Ammon's horn (tissue), 1 donor: Measurements from ENCODE around the gene GRK4.

Experiments used
- DNase-seq: peaks from one replicate; pipeline ENCODE4 v3.0.0-alpha.2; 2016; ENCODE audit warnings: low spot score

The GRK4 gene

DNA sequence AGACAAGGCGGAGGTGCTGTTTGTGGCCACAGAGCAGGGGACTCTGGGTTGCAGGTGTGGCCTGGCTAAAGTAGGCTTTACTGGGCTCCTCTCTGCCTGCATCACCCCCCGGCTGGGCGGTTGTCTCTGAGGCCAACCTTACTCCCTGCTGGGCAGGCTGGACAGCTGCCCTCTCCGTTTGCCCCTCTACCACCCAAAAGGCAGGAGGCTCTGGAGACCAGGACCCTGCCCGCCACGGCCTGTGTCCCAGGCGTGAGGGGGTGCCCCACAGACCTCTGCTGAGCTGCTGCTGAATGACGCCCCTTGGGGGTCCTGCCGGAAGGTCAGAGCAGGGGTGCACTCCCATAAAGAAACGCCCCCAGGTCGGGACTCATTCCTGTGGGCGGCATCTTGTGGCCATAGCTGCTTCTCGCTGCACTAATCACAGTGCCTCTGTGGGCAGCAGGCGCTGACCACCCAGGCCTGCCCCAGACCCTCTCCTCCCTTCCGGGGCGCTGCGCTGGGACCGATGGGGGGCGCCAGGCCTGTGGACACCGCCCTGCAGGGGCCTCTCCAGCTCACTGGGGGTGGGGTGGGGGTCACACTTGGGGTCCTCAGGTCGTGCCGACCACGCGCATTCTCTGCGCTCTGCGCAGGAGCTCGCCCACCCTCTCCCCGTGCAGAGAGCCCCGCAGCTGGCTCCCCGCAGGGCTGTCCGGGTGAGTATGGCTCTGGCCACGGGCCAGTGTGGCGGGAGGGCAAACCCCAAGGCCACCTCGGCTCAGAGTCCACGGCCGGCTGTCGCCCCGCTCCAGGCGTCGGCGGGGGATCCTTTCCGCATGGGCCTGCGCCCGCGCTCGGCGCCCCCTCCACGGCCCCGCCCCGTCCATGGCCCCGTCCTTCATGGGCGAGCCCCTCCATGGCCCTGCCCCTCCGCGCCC is 110.0 kb downstream of the GRK4 start:
- DNase-seq = no peak

DNA sequence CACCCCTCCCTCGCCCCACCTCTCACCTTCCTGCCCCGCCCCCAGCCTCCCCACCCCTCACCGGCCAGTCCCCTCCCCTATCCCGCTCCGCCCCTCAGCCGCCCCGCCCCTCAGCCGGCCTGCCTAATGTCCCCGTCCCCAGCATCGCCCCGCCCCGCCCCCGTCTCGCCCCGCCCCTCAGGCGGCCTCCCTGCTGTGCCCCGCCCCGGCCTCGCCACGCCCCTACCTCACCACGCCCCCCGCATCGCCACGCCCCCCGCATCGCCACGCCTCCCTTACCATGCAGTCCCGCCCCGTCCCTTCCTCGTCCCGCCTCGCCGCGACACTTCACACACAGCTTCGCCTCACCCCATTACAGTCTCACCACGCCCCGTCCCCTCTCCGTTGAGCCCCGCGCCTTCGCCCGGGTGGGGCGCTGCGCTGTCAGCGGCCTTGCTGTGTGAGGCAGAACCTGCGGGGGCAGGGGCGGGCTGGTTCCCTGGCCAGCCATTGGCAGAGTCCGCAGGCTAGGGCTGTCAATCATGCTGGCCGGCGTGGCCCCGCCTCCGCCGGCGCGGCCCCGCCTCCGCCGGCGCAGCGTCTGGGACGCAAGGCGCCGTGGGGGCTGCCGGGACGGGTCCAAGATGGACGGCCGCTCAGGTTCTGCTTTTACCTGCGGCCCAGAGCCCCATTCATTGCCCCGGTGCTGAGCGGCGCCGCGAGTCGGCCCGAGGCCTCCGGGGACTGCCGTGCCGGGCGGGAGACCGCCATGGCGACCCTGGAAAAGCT is 110.9 kb downstream of the GRK4 start, which contains the start of the genes HTT and HTT-AS:
HTT (plus strand) TSS at position 604 of the 768 bp plus-strand sequence; CDS start at position 749, 145 bp downstream.
HTT-AS (minus strand) TSS at position 461 of the 768 bp plus-strand sequence.
- DNase-seq = peak; percentile 98

DNA sequence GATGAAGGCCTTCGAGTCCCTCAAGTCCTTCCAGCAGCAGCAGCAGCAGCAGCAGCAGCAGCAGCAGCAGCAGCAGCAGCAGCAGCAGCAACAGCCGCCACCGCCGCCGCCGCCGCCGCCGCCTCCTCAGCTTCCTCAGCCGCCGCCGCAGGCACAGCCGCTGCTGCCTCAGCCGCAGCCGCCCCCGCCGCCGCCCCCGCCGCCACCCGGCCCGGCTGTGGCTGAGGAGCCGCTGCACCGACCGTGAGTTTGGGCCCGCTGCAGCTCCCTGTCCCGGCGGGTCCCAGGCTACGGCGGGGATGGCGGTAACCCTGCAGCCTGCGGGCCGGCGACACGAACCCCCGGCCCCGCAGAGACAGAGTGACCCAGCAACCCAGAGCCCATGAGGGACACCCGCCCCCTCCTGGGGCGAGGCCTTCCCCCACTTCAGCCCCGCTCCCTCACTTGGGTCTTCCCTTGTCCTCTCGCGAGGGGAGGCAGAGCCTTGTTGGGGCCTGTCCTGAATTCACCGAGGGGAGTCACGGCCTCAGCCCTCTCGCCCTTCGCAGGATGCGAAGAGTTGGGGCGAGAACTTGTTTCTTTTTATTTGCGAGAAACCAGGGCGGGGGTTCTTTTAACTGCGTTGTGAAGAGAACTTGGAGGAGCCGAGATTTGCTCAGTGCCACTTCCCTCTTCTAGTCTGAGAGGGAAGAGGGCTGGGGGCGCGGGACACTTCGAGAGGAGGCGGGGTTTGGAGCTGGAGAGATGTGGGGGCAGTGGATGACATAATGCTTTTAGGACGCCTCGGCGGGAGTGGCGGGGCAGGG is 111.7 kb downstream of the GRK4 start:
- peak; percentile 57 for DNase-seq

DNA sequence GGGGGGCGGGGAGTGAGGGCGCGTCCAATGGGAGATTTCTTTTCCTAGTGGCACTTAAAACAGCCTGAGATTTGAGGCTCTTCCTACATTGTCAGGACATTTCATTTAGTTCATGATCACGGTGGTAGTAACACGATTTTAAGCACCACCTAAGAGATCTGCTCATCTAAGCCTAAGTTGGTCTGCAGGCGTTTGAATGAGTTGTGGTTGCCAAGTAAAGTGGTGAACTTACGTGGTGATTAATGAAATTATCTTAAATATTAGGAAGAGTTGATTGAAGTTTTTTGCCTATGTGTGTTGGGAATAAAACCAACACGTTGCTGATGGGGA is 112.2 kb downstream of the GRK4 start:
- DNase-seq = no peak

DNA sequence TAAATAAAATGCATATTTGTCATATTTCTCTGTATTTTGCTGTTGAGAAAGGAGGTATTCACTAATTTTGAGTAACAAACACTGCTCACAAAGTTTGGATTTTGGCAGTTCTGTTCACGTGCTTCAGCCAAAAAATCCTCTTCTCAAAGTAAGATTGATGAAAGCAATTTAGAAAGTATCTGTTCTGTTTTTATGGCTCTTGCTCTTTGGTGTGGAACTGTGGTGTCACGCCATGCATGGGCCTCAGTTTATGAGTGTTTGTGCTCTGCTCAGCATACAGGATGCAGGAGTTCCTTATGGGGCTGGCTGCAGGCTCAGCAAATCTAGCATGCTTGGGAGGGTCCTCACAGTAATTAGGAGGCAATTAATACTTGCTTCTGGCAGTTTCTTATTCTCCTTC is 114.4 kb downstream of the GRK4 start:
- DNase-seq = no peak

DNA sequence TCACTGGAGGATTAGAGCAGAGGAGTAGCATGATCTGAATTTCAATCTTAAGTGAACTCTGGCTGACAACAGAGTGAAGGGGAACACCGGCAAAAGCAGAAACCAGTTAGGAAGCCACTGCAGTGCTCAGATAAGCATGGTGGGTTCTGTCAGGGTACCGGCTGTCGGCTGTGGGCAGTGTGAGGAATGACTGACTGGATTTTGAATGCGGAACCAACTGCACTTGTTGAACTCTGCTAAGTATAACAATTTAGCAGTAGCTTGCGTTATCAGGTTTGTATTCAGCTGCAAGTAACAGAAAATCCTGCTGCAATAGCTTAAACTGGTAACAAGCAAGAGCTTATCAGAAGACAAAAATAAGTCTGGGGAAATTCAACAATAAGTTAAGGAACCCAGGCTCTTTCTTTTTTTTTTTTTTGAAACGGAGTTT is 116.3 kb downstream of the GRK4 start:
- no peak for DNase-seq

DNA sequence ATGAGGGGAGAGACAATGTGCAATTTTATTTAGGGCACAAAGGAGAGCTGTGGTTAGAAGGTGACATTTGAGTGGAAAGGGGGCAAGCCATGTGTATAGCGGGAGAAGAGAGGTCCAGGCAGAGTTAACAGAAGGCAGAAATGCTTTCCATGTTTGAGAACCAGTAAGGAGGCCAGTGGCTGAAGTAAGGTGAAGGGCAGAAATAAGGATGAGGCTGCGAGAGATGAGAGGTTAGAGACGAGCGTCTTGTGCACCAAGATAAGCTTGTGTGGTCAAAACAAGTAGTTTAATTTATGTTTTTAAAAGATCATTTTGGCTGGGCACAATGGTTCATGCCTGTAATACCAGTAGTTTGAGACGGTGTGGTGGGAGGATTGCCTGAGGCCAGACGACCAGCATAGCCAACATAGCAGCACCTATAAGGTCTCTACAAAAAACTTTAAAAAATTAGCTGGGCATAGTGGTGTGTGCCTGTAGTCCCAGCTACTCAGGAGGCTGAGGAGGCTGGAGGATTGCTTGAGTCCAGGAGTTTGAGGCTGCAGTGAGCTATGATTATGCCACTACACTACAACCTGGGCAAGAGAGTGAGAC is 119.6 kb downstream of the GRK4 start:
- DNase-seq = no peak

DNA sequence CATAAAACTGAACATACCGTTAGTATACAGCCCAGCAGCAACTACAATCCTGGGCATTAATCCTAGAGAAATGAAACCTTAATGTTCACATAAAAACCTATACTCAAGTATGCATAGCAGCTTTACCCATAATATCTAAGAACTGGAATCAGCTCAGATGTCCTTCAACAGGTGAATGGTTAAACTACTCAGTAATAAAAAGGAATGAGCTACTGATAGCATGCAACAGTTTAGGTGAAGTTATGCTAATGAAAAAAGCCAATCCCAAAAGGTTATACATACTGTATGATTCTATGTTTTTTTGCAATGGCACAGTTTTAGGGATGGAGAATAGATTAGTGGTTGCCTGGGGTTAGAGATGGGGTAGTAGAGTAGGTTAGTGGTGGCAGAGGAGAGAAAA is 120.4 kb downstream of the GRK4 start:
- no peak for DNase-seq

DNA sequence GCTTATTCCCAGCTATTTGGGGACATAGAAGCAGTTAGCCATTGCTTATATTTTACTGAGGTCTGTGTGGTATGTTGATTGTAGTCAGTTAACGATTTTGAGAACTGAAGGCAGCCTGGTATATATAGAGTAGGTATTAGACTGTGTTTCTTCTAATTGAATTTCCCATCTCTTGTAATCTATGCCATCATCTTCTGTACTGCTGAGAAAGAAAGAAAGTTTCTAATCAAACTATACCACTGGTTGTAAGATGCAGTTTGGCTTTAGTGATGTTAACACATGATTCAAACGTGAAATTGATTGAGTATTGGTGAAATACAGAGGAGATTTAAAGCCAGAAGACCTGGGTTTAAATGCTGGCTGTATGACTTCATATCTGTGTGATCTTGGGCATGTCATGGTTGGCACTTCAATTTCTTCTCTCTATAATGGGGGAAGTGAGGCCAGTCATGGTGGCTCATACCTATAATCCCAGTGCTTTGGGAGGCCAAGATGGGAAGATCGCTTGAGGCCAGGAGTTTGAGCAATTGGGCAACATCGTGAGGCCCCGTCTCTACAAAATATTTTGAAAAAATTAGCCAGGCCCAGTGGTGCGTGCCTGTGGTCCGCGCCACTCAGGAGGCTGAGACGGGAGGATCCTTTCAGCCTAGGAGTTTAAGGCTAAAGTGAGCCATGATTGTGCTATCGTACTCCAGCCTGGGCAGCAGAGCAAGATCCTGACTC is 122.7 kb downstream of the GRK4 start:
- DNase-seq = no peak

DNA sequence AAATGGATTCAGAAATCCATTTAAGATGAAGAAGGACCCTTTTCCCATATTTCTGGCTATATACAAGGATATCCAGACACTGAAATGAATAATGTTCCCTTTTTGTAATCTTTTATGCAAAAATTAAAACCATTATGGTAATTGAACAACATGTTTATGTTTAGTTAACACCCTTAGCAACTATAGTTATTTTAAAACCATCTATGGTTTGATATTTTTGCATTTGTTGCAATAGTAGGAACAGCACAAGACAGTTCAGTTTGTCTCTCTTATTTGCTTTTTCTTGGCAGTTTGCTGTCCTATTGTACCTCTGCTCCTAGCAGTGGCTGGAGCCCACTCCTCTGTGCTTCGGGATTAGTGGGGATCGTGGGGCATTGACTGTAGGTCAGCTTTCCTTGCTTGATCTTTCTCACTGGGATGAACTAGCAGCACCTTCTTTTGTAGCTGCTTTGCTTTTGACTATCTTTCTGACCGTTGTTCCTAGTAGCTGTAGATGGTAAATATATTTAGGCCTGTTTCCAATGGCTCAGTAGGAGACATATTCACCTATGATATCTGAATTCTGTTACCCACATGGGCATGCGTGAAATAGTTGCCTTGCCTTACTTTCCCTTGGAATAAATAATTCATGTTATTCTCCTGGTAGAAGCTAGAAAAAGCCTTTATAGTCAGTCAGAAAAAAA is 123.9 kb downstream of the GRK4 start:
- no peak for DNase-seq
